Fibroblast of villous mesenchyme (primary cell): ENCODE measurements around the gene CDH18. TPM values are rescaled to one million over a fixed set of nuclear protein-coding genes. Genes with fewer than 3 reads are reported as not detected.

Source experiments
- DNase-seq: peaks from one replicate; pipeline ENCODE4 v3.0.0-alpha.2; 2010; ENCODE audit warnings: low read depth
- H3K4me3 ChIP-seq: 2 replicates; pipeline ENCODE4 v1.5.1; 2011; ENCODE audit warnings: low read depth, mild to moderate bottlenecking, low read length
- total RNA-seq: library from RNA; depleted of rRNA; stranded (reverse); fragments of >200 nt; gene quantifications from 2 replicates; pipeline ENCODE4 v1.2.3, GENCODE V29; 2012
- TF ChIP-seq, protein P1 (sequence below): IDR thresholded peaks from 2 replicates; pipeline ENCODE4 v1.5.1; 2012; ENCODE audit warnings: low read depth, mild to moderate bottlenecking, low read length; ENCODE audit not compliant: insufficient read depth

Gene CDH18
- total RNA-seq, 1 donor: 0.43 TPM

DNA sequence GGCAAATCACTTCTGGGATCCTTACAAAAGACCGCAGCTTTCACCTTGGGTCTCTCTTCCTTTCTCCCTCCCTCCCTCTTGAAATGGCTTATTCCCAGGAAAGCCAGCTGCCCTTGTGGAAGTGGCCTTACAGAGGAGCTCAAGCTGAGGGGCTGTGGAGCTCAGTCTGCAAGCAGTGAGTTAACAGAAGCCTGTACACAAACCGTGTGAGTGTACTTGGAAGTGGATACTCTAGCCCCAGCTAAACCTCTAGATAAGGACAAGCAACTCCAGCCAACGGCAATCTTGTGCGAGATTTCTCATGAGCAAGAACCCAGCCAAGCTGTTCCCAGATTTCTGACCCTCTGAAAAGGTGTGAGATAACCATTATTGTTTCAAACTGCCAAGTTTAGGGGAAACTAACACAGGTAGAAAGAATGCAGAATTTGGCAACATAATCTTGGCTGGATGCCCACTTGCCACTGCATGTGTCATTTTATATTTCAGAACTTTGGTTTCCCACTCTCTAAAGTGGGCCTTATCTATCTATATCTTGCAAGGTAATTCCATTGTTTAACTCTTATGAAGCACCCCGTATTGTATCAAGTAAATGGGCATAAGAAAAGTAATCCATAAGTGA, 85.6 kb downstream of the CDH18 start:
- DNase-seq: no peak
- TF ChIP-seq, protein P1, sequence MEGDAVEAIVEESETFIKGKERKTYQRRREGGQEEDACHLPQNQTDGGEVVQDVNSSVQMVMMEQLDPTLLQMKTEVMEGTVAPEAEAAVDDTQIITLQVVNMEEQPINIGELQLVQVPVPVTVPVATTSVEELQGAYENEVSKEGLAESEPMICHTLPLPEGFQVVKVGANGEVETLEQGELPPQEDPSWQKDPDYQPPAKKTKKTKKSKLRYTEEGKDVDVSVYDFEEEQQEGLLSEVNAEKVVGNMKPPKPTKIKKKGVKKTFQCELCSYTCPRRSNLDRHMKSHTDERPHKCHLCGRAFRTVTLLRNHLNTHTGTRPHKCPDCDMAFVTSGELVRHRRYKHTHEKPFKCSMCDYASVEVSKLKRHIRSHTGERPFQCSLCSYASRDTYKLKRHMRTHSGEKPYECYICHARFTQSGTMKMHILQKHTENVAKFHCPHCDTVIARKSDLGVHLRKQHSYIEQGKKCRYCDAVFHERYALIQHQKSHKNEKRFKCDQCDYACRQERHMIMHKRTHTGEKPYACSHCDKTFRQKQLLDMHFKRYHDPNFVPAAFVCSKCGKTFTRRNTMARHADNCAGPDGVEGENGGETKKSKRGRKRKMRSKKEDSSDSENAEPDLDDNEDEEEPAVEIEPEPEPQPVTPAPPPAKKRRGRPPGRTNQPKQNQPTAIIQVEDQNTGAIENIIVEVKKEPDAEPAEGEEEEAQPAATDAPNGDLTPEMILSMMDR: no peak
- H3K4me3 ChIP-seq: no peak overlapping the region

DNA sequence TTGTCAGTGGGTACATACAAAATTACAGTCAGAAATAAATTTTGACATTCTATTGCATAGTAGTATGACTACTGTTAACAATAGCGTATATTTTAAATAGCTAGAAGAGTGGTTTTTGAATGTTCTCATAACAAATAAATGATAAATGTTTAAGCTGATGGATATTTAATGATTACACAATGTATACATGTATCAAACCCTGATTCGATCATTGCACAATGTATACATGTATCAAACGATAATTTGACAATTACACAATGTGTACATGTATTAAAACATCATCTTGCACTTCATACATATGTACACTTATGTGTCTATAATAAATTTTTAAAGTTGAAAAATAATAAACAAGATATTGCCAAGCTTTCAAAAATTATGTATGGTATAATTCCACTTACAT, 87.7 kb downstream of the CDH18 start:
- no peak for DNase-seq
- H3K4me3 ChIP-seq: no peak overlapping the region
- TF ChIP-seq, protein P1: no peak

DNA sequence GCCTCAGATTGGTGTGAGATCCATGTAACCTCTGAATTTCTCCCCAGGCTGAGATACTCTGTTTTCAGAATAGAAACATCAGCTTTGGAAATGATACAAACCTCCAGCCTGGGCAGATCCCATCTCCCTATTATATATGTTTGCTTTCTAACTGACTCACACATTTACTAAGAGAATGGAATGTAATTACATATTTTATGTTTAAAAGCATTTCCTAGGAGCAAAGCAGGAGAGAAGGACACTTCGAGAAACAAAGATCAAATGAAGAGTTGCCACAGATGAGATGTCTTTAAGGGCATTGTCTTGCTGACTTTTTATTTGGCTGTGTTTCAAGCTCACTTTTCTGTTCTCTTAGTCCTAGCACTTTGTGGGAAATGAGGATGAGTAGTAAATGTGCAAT, 96.3 kb downstream of the CDH18 start:
- H3K4me3 ChIP-seq: no peak overlapping the region
- DNase-seq: peak; percentile 0
- TF ChIP-seq, protein P1: no peak

DNA sequence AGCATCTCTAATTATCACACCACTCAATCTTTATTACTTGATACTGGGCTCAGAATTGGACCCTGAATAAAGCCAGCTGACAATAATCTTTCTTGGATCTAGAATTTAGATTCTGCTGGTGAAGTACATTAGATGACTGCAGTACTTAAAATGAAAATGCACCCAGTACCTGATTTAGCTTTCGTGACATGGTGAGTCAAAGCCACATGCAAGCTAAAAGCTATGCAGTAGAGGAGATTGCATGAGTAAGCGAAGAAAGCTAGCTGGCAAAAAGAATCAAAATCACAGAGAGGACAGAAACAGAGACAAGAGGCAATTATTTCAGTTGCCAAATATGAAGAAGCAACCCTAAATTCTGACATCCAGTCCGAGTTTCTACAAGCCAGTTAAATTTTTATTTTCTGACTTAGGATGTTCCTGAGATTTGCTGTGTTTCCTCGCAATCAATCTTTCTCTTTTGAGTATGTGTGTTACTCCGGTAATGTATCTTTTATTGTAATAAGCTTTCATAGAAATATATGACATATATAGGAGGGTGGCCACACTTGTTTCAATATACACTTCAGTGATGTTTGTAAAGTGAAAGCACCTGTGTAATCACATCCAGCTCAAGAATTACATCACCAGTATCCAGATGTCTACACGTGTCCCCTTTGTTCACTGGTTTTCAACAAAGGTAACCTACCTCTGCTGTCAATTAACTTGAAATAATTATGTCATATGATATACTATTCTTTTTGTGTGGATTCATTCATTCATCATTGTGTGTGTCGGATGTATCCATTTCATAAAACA, 101.7 kb downstream of the CDH18 start:
- TF ChIP-seq, protein P1: no peak
- no peak overlapping the region for H3K4me3 ChIP-seq
- DNase-seq: peak; percentile 2

DNA sequence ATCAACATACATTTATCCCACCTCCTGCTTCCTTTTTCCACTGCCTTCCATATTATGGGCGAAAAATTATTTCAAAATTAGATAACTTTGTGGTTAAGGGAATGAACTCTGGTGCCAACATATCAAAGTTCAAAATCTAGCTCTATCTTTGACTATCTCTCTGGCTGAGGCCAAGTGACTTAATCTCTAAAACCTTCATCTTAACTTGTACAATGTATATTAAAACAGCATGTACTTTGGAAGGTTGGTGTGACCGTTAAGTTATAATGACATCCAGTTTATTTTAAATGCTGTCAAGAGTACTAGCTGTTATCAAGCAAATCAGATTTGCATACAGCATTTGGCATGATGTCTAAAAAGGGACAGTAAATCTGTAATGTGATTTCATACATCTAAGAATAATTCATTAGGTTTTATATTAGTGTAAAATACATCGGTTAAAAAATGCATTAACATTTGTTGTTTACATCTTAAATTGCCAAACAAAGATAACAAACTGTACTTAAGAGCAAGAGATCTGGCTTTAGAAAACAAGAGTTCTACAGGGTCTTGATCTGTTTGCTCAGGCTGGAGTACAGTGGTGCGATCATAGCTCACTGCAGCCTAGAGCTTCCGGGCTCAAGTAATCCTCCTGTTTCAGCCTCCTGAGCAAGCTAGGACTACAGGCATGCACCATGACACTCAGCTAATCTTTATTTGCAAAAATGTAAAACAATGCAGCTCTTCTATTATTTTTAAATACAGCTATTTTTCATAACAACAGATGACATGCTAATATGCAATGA, 102.8 kb downstream of the CDH18 start:
- TF ChIP-seq, protein P1: no peak
- H3K4me3 ChIP-seq: no peak overlapping the region
- no peak for DNase-seq

DNA sequence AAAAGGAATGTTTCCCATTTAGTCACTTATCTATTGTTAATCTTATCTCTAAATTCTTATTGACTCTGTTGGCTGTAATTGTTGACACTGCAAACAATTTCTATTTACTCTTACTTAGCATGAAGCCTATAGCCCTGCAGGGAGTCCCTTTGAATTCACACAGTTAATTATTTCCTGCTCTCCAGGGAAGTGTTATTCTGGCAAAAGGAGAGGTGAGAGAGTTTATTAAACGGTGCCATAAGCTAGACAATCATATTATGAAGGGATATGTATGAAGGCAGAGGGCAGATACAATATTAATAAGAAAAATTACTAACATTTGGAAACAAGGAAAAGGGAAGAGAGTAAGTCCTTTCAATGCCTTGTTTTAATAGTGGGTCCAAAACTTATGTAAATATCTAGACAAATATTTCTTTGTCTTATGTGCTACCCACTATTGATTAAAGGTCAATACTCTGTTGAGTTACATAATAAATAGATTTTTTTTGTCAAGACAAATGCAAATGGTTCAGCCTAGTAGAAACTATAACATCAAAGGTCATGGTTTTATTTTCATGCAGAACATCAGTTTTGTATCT, 107.1 kb downstream of the CDH18 start:
- no peak for DNase-seq
- TF ChIP-seq, protein P1: no peak

More for the DNA sequence above, 107.1 kb downstream of the CDH18 start:
- H3K4me3 ChIP-seq: no peak overlapping the region
